Stimulated activated CD4-positive, alpha-beta T cell treated with anti-CD3 and anti-CD28 coated beads, Interleukin-2, amount 100 ng/mL, for 4 hours (primary cell): ENCODE measurements around the gene TRPV3.
"Not testable (repeated sequence)": the region's sequence is repeated elsewhere in the genome, so short reads cannot be mapped to it uniquely, and the experiment has no call there.

Source experiments
- DNase-seq: peaks from one replicate; pipeline ENCODE4 v3.0.0-alpha.2; 2020; ENCODE audit warnings: low read depth

Gene TRPV3

DNA sequence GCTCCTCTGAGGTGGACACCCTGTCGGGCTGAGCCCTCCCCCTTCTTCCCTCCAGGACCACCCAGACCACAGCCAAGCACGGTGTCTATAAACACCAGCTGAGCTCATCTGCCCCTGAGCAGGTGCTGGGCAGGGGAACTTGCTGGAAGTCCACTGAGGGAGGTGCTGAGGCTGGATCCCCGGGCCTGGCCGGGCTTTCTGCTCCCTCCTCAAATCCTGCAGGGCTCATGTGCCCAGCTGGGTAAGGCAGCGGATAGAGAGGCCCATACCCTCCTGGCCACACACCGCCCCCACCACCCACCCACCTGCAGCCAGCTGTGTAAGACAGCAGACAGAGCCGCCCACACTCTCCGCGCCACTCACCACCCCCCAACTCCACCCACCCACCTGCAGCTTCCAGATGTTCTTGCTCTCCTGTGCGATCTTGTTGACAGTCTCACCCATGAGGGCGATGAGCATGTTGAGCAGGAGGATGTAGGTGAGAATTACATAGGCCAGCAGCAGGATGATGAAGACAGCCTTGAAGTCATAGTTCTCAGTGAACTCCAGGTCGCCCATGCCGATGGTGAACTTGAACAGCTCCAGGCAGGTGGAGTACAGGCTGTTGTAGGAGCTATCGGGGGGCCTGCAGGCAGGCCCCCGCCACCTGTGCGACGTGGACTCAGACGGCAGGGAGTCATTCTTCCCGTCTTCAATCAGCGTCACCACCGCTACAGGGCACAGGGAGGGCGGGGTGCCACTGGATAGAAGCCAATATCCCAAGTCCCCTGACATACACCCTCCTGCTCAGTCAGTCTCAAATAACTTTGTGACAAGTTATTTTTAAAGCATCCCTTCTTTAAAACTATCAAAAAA lies 15.9 kb upstream of the TRPV3 start:
- no peak for DNase-seq

DNA sequence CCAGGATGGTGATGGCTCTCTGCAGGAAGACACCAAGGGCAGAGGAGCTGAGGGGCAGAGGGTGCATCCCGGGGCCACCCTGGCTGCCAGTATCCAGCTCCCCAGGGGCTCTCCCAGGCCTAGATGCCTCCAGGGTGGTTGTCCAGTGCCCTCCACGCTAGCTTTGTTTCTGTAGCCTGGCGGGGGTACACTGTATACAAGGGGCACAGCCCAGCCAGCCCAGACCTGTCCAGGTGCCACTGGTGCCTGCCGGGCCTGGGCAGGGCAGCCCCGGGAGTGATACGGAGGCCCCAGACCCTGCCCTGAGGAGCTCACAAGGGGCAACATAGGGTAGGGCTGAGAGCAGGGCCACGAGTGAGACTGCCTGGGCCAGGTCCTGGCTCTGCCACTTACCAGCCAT lies 14.6 kb upstream of the TRPV3 start:
- no peak for DNase-seq

DNA sequence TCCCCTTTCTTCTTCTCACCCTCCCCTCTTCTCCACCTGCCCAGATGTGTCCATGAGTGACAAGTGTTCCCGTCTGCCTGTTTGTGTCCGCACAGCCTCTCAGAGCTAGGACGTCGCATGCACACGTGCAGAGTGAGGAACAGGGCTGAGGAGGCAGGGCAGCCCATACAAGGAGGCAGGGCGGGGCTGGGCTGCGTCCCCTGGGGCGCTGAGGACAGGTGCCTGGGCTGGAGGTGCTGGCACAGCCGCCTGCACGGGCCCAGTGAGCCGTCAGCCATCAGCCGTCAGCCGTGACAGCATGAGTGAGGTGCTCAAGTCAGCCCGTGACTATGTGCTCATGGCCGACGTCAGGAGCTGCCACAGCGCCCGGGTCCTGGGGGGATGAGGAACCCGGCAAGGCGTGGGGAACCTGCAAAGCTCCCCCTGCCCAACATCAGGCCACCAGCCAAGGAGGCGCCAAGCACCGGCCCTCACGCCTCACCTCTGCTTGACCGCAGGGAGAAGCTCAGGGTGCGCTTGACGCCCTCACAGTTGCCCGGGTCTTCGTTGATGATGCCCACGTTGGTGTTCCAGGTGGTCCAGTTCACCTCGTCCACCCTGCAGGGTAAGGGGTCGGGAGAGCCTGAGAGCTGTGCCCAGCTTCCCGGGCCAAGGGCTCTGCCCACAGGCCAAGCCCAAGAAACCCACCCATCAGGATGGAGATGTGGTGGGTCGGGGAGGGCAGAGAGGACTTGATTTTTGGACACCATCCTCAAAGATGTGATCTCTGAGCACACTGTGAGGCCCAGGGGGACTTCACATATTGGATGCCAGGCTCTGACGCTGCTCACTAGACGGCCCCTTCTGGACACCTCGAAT lies 13.7 kb upstream of the TRPV3 start:
- DNase-seq, result no peak

DNA sequence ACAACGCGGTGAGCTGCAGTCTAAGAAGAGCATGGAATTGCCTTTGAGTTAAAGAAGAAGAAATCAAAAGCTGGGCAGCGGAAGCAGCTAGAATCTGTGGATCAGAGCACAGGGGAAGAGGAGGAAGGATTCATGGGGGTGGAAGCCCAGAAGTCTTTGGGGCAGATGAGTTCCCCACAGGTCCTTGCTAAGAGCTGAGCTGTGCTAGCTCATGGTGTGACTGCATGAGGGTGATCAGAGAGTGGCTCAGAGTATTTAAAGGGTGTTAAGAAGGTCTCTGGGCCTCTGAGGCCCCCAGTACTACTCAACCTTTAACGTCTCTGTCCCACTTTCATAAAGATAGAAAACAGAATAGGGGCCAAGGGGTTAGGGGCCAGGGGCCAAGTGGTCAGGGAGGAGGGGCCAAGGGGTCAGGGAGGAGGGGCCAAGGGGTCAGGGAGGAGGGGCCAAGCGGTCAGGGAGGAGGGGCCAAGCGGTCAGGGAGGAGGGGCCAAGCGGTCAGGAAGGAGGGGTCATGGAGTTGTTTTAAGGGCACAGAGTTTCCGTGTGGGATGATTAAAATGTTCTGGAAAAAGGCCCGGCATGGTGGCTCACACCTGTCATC lies 12.0 kb upstream of the TRPV3 start:
- DNase-seq, result no peak

DNA sequence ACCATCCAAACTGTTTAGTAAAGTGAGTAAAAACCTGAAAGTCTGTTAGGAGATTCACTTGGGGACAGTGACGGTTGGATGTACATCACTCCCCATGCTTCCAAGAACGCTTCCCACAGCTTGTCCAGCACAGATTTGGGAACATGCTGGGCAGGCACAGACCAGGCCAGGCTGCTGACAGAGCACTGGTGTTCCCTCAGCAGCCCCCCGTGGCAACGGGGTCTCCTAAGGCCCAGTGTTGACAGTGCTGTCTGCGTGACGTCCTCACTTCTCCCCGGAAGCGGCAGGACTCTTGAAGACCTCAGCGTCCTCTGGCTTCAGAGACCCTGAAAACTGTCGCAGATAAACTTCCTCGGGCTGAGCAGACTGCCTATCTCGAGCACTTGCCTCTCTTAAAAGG lies 8.9 kb upstream of the TRPV3 start:
- DNase-seq, result no peak

DNA sequence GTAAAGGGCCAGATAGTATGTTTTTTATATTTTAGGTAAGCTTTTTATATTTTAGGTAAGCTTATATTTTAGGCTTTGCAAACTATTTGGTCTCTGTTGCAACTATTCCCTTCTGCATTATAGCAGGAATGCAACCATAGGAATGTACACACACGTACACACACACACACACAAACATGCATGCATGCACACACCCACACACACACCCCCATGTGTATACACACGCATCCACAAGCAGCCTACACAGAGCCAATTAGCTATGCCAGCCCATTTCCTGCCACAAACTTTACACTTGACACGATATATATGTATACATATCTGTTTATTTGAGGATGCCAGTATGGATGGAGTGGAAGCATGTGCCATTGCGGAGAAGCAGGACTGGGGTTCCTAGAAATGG lies 7.5 kb upstream of the TRPV3 start:
- no peak for DNase-seq

DNA sequence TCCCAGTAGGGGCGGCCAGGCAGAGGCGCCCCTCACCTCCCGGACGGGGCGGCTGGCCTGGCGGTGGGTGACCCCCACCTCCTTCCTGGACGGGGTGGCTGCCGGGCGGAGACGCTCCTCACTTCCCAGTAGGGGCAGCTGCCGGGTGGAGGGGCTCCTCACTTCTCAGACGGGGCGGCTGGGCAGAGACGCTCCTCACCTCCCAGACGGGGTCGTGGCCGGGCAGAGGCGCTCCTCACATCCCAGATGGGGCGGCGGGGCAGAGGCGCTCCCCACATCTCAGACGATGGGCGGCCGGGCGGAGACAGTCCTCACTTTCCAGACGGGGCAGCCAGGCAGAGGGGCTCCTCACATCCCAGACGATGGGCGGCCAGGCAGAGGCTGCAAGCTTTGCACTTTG lies 6.6 kb upstream of the TRPV3 start:
- not testable (repeated sequence) for DNase-seq

GRCh38 chr17:3559270-3559645 lies 1.6 kb upstream of the TRPV3 start:
- no peak for DNase-seq

GRCh38 chr17:3558603-3559269 lies 1.1 kb upstream of the TRPV3 start:
- DNase-seq, result peak; percentile 25

DNA sequence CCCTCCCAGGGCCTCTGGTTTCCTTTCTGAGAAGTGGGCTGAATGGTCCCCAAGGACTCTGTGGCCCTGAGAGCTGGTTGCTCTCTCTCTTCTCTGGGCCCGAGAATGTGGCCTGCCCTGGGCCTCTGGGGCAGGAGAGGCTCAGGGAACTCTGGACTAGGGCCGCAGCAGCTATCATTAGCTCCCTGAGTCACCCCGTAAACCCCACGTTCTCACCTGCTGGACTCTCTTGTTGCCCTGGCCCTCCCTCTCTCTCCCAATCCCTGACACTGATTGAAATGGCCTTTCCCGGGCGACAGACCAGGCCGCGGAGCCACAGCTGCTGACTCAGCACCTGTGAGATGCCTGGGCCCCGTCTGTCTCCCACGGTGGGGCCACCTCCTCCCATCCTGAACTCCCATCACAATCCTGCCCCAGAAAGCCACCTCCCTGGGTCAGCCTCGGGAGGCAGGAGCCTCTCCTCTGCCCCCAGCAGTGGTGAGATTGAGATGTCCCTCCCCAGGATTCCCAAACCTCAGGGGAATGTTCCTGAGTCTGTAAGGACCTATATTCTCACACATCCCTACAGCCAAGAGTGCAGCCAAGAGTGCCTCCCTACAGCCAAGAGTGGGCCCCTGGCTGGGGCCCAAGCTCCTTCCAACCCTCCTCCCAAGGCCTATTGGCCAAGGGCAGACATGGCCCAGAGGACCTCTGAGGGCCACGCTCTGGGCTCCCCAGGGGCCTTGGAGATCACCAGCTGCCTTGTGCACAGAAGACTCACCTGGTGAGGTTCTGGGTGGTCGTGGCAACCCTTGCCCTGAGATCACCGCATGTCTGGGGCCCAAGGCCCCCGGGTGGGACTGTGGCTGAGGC lies 470 bp downstream of the TRPV3 start:
- DNase-seq, result no peak

- no peak for DNase-seq
These were observed 1.2 kb downstream of the TRPV3 start for GRCh38 chr17:3556239-3556915.

GRCh38 chr17:3555189-3555796 lies 2.3 kb downstream of the TRPV3 start:
- DNase-seq, result no peak

GRCh38 chr17:3554440-3554839 lies 3.2 kb downstream of the TRPV3 start:
- DNase-seq, result no peak

GRCh38 chr17:3553419-3554401 lies 3.9 kb downstream of the TRPV3 start:
- no peak for DNase-seq

GRCh38 chr17:3552916-3553315 lies 4.7 kb downstream of the TRPV3 start:
- no peak for DNase-seq

GRCh38 chr17:3551189-3551588 lies 6.4 kb downstream of the TRPV3 start:
- no peak for DNase-seq

DNA sequence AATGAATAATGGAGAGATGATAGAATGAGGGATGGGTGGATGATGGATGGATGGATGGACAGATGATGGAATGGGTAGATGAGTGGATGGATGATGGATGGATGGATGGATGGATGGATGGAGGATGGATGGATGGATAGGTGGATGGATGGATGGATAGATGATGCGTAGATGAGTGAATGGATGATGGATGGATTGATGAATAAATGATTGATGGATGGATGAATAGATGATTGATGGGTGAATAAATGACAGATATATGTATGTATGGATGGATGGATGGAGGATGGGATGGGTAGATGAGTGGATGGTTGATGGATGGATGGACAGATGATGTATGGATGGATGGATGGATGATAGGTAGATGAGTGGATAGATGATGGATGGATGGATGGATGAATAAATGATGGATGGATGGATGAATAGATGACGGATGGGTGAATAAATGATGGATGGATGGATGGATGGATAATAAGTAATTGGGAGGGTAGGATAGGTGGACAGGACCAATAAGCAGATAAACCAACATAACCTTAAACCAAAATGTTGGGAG lies 7.9 kb downstream of the TRPV3 start:
- DNase-seq, result no peak

DNA sequence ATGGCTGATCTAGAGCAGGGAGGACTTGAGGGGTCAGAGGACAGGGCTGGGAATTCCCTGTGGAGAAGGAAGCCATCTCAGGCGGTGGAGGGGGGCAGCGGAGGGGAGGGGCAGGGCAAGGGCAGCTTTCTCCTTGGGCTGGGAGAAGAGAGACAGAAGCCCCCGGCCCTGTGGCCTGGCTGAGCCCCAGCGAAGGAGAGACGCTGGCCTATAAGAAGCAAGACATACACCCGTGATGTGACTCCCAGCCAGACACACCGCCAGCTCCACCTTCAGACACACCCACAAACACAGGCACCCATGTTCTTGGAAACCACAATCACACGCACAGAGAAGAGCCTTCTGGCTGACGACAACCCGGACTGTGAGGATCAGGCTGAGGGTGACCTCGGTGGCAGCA lies 10.0 kb downstream of the TRPV3 start:
- no peak for DNase-seq

GRCh38 chr17:3546997-3547396 lies 10.6 kb downstream of the TRPV3 start:
- DNase-seq, result no peak
